ENCODE data around the gene MTIF3. TPM values are rescaled to one million over a fixed set of nuclear protein-coding genes. Genes with fewer than 3 reads are reported as not detected.
A peak's percentile ranks its signal among the peaks of the same experiment; 100 is the strongest.

MTIF3 gene
- total RNA-seq, 1 donor from 2014 or later, result 140 TPM

DNA sequence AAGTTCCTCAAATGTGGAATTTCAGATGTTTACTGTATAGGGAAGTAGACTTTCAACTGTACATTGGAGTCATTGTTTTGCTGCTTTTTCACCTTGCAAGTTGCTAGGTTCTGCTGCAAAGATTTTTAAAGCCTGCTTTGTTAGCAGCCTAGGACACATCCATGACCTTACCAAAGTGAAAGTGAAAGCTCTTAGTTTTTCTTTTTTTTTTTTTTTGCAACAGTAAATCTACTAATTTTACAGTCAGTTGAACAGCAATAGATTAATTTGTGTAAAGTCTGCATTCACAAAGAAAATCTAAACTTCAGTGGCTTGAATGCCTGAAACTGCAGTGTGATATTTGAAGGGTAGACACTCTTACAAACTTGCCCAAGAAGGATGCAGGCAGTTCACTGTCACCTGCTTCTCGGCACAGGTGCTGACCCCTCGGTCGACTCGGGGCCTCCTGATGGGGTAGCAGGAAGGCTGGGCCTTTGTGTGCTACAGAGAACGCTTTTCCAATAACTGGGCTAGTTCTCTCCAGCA lies 5.0 kb upstream of the MTIF3 start:
- H3K9me3 ChIP-seq (replicated peaks), result no peaks in the 10 kb centered on the region
- intact Hi-C loops (cut with micrococcal nuclease), result no loop called here
- peak overlapping the region; percentile 50 for H3K4me3 ChIP-seq
- peaks cover 27% of the 10 kb centered on the region for H3K4me1 ChIP-seq
- peak overlapping the region; percentile 63 for H3K27ac ChIP-seq (replicated peaks)
- TF ChIP-seq, protein P1, sequence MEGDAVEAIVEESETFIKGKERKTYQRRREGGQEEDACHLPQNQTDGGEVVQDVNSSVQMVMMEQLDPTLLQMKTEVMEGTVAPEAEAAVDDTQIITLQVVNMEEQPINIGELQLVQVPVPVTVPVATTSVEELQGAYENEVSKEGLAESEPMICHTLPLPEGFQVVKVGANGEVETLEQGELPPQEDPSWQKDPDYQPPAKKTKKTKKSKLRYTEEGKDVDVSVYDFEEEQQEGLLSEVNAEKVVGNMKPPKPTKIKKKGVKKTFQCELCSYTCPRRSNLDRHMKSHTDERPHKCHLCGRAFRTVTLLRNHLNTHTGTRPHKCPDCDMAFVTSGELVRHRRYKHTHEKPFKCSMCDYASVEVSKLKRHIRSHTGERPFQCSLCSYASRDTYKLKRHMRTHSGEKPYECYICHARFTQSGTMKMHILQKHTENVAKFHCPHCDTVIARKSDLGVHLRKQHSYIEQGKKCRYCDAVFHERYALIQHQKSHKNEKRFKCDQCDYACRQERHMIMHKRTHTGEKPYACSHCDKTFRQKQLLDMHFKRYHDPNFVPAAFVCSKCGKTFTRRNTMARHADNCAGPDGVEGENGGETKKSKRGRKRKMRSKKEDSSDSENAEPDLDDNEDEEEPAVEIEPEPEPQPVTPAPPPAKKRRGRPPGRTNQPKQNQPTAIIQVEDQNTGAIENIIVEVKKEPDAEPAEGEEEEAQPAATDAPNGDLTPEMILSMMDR (IDR thresholded peaks at IDR 0.05; ENCODE audit: borderline replicate concordance), result no peak
- no peaks in the 10 kb centered on the region for H3K36me3 ChIP-seq
- no peak for DNase-seq
- H3K27me3 ChIP-seq (ENCODE audit: low read depth), result no peaks in the 10 kb centered on the region

DNA sequence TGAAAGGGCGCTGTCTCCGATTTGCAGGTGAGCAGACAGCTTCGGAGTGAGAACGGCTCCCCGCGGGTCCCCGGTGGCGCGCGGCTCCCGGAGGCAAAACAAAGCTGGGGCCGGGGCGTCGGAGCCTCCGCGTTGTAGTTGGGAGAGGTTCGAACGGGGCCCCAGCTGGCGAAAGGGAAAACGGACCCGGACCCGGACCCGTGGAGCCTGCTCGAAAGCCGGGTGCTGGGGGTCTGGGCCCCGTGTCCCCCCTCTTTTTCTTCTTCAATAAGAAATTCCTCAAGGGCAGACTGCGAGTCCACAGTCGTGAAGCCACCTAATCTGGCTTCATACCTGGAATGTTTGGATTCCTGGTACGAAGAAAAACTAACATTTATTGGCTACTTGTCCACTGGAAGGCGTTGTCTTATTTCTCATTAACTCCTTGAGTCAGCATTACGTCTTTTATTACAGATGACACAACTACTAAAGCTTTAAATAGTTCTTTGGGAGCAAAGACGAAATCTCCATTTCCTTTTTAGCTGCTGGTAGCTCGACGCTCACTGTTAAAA lies 632 bp upstream of the MTIF3 start:
- Histone ChIP-seq H3K4me1 (peaks cover 71% of the 10 kb centered on the region), H3K27me3 (ENCODE audit: low read depth) (no peaks in the 10 kb centered on the region), H3K4me3 (peak overlapping the region; percentile 88), H3K27ac (replicated peaks) (peak overlapping the region; percentile 100), H3K9me3 (replicated peaks) (no peaks in the 10 kb centered on the region), H3K36me3 (no peaks in the 10 kb centered on the region)
- peak; percentile 42 for DNase-seq
- intact Hi-C loops (cut with micrococcal nuclease), result no loop called here
- TF ChIP-seq, protein P1 (IDR thresholded peaks at IDR 0.05; ENCODE audit: borderline replicate concordance), result no peak

DNA sequence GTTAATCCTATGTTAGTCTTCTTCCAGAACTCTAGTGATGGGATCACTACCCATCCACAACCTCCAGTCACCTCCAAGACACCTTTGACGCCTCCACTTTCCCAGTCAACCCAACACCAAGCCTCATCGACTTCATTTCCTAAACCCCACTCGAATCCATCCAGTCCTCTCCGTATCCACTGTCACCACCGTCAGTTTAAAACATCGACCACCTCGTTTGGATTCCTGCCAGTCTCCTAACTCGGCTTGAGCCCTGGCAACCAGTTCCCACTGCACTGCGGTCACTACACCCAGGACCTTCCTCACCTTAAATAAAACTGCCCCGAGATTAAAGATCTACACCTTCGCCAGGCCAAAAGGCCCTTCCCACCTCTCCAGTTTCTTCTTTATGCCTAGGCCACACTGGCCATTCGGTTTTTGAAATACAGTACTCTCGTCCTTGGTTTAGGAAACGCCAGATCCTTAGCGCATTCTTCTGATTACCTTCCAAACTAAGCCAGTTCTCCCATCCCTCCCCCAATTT lies 1.2 kb downstream of the MTIF3 start:
- Histone ChIP-seq H3K27ac (replicated peaks) (peak overlapping the region; percentile 100), H3K36me3 (peaks cover 9% of the 10 kb centered on the region), H3K4me1 (peaks cover 72% of the 10 kb centered on the region), H3K4me3 (peak overlapping the region; percentile 88), H3K9me3 (replicated peaks) (no peaks in the 10 kb centered on the region), H3K27me3 (ENCODE audit: low read depth) (no peaks in the 10 kb centered on the region)
- TF ChIP-seq, protein P1 (IDR thresholded peaks at IDR 0.05; ENCODE audit: borderline replicate concordance), result no peak
- no peak for DNase-seq
- intact Hi-C loops (cut with micrococcal nuclease), result loop anchor here (10.0 kb wide), 1 partner anchor 194 kb away; the partner anchor contains the start of gene RPL21

DNA sequence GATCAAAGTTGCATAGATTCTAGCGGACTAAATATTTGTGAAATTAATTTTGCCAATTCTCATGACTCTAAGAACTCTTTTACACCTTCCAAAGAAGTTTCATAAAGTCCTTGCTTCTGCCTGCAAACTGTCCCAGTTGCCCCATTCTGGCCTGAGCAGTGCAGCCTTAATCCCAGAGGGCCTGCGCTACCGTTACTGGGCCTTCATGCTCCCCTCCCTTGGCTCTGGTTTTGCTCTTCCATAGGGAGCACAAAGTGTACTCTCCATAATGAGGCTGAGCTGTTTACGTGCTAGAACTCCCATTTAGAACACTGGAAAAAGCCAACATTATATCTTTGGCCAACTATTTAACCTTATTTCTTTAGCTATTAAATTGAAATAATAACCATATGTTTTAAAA lies 2.1 kb downstream of the MTIF3 start:
- H3K27ac ChIP-seq (replicated peaks), result peak overlapping the region; percentile 100
- H3K9me3 ChIP-seq (replicated peaks), result no peaks in the 10 kb centered on the region
- H3K4me3 ChIP-seq, result peak overlapping the region; percentile 88
- DNase-seq, result no peak
- H3K4me1 ChIP-seq, result peaks cover 80% of the 10 kb centered on the region
- H3K27me3 ChIP-seq (ENCODE audit: low read depth), result no peaks in the 10 kb centered on the region
- intact Hi-C loops (cut with micrococcal nuclease), result loop anchor here (10.0 kb wide), 1 partner anchor 194 kb away; the partner anchor contains the start of gene RPL21
- H3K36me3 ChIP-seq, result peaks cover 12% of the 10 kb centered on the region
- TF ChIP-seq, protein P1 (IDR thresholded peaks at IDR 0.05; ENCODE audit: borderline replicate concordance), result no peak

DNA sequence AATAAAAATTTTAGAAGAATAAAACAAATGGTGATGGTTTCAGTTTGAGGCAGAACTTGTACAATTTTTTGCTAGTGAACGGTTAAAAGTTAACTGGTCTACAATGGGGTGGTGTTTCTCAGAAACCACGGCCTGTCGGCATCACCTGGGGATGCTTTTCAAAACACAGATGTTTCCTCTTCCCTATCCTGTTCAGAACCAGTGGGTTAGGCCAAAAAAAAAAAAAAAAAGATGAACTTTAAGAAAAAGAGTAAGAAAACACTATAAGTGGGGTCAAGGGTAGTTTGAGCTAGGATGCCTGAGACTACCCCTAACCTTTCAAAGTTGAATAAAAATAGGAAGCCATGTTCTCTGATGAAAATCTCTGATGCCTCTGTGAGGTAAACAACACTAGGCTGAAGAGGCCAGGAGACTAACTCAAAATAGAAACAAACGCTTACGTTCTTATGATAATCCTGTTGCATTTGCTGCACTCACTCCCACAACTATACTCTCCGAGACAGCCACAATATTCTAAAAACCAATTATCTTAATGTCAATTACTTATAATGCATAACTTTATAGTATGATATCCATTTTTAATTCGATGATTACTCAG lies 3.3 kb downstream of the MTIF3 start:
- no peak for DNase-seq
- Histone ChIP-seq H3K27me3 (ENCODE audit: low read depth) (no peaks in the 10 kb centered on the region), H3K36me3 (peaks cover 15% of the 10 kb centered on the region), H3K4me1 (peaks cover 93% of the 10 kb centered on the region), H3K4me3 (peak overlapping the region; percentile 88), H3K9me3 (replicated peaks) (no peaks in the 10 kb centered on the region), H3K27ac (replicated peaks) (peak overlapping the region; percentile 100)
- intact Hi-C loops (cut with micrococcal nuclease), result loop anchor here (10.0 kb wide), 1 partner anchor 192 kb away; the partner anchor contains the start of gene RPL21
- TF ChIP-seq, protein P1 (IDR thresholded peaks at IDR 0.05; ENCODE audit: borderline replicate concordance), result no peak

Measured in left ventricle myocardium inferior (tissue), 1 donor.